ENCODE results near the gene HIC1. TPM values are rescaled to one million over a fixed set of nuclear protein-coding genes. Genes with fewer than 3 reads are reported as not detected.

Gene HIC1
- total RNA-seq, 1 experiment from 2014 or later: 0.59 TPM

- Mint-ChIP-seq H3K27me3 (ENCODE audit: insufficient read depth, unreplicated experiment) (no peaks in the 10 kb centered on the region), H3K36me3 (ENCODE audit: insufficient read depth, unreplicated experiment) (peaks cover 23% of the 10 kb centered on the region), H3K4me1 (ENCODE audit: low read depth, unreplicated experiment) (peaks cover 8% of the 10 kb centered on the region), H3K9me3 (ENCODE audit: unreplicated experiment) (no peaks in the 10 kb centered on the region), H3K27ac (ENCODE audit: unreplicated experiment) (no peak overlapping the region), H3K4me3 (ENCODE audit: unreplicated experiment) (no peak overlapping the region)
- no peak for DNase-seq
- BruUV-seq (replicated peaks): no TSS peak
- no peak overlapping the region for H3K4me3 ChIP-seq (ENCODE audit: low read depth, low read length)
- H3K4me1 ChIP-seq: 0 out of 2 replicates have a peak, but pooled peaks cover 6% of the 10 kb centered on the region
- ChIA-PET POLR2A (no interaction called here), CTCF (interaction anchor here (1.1 to 1.4 kb wide), 3 partner anchors 8 to 177 kb away, joined by 3 to 6 read pairs (median 5); no protein-coding TSS in a partner anchor)
- TF ChIP-seq CTCF (IDR thresholded peaks at IDR 0.05; ENCODE audit: insufficient read depth in 1 of 2, low read depth in 1 of 2, low read length in 1 of 2, severe bottlenecking in 1 of 2, unreplicated experiment in 1 of 2): no peak
- H3K27me3 ChIP-seq (replicated peaks; ENCODE audit: control insufficient read depth, insufficient read depth, low read length): no peaks in the 10 kb centered on the region
- intact Hi-C loops (cut with micrococcal nuclease; ENCODE audit: unreplicated experiment): no loop called here
- no peaks in the 10 kb centered on the region for H3K9me3 ChIP-seq
- peaks cover 3% of the 10 kb centered on the region for H3K36me3 ChIP-seq (ENCODE audit: control insufficient read depth, insufficient read depth, low read length)
Observed at GRCh38 chr17:2067608-2068024, 12.7 kb downstream of the HIC1 start.

- BruUV-seq (replicated peaks): no TSS peak
- POLR2A ChIA-PET: no interaction called here
- DNase-seq: no peak
- Histone ChIP-seq H3K36me3 (ENCODE audit: control insufficient read depth, insufficient read depth, low read length) (peaks cover 3% of the 10 kb centered on the region), H3K27me3 (replicated peaks; ENCODE audit: control insufficient read depth, insufficient read depth, low read length) (no peaks in the 10 kb centered on the region), H3K4me1 (0 out of 2 replicates have a peak, but pooled peaks cover 6% of the 10 kb centered on the region), H3K4me3 (ENCODE audit: low read depth, low read length) (no peak overlapping the region), H3K9me3 (no peaks in the 10 kb centered on the region)
- peaks cover 23% of the 10 kb centered on the region for H3K36me3 Mint-ChIP-seq (ENCODE audit: insufficient read depth, unreplicated experiment)
- no peak for TF ChIP-seq CTCF (IDR thresholded peaks at IDR 0.05; ENCODE audit: insufficient read depth in 1 of 2, low read depth in 1 of 2, low read length in 1 of 2, severe bottlenecking in 1 of 2, unreplicated experiment in 1 of 2)
- H3K27ac Mint-ChIP-seq (ENCODE audit: unreplicated experiment): no peak overlapping the region
- H3K4me1 Mint-ChIP-seq (ENCODE audit: low read depth, unreplicated experiment): peaks cover 8% of the 10 kb centered on the region
- H3K4me3 Mint-ChIP-seq (ENCODE audit: unreplicated experiment): no peak overlapping the region
- CTCF ChIA-PET: interaction anchor here (1.4 kb wide), 1 partner anchor 8 kb away, joined by 6 read pairs; no protein-coding TSS in a partner anchor
- no peaks in the 10 kb centered on the region for H3K27me3 Mint-ChIP-seq (ENCODE audit: insufficient read depth, unreplicated experiment)
- H3K9me3 Mint-ChIP-seq (ENCODE audit: unreplicated experiment): no peaks in the 10 kb centered on the region
- intact Hi-C loops (cut with micrococcal nuclease; ENCODE audit: unreplicated experiment): no loop called here
Observed at GRCh38 chr17:2068031-2068518, 13.2 kb downstream of the HIC1 start.

- intact Hi-C loops (cut with micrococcal nuclease; ENCODE audit: unreplicated experiment): no loop called here
- Histone ChIP-seq H3K4me1 (0 out of 2 replicates have a peak, but pooled peaks cover 6% of the 10 kb centered on the region), H3K9me3 (no peaks in the 10 kb centered on the region), H3K4me3 (ENCODE audit: low read depth, low read length) (no peak overlapping the region), H3K27me3 (replicated peaks; ENCODE audit: control insufficient read depth, insufficient read depth, low read length) (no peaks in the 10 kb centered on the region), H3K36me3 (ENCODE audit: control insufficient read depth, insufficient read depth, low read length) (peaks cover 3% of the 10 kb centered on the region)
- peaks cover 23% of the 10 kb centered on the region for H3K36me3 Mint-ChIP-seq (ENCODE audit: insufficient read depth, unreplicated experiment)
- CTCF ChIA-PET: interaction anchor here (1.4 kb wide), 1 partner anchor 9 kb away, joined by 6 read pairs; no protein-coding TSS in a partner anchor
- H3K9me3 Mint-ChIP-seq (ENCODE audit: unreplicated experiment): no peaks in the 10 kb centered on the region
- no peak overlapping the region for H3K27ac Mint-ChIP-seq (ENCODE audit: unreplicated experiment)
- peaks cover 8% of the 10 kb centered on the region for H3K4me1 Mint-ChIP-seq (ENCODE audit: low read depth, unreplicated experiment)
- DNase-seq: no peak
- POLR2A ChIA-PET: no interaction called here
- TF ChIP-seq CTCF (IDR thresholded peaks at IDR 0.05; ENCODE audit: insufficient read depth in 1 of 2, low read depth in 1 of 2, low read length in 1 of 2, severe bottlenecking in 1 of 2, unreplicated experiment in 1 of 2): no peak
- H3K4me3 Mint-ChIP-seq (ENCODE audit: unreplicated experiment): no peak overlapping the region
- no peaks in the 10 kb centered on the region for H3K27me3 Mint-ChIP-seq (ENCODE audit: insufficient read depth, unreplicated experiment)
- BruUV-seq (replicated peaks): no TSS peak
Observed at GRCh38 chr17:2068519-2069051, 13.7 kb downstream of the HIC1 start.

All from Caco-2 (cell line).